ENCODE measurements around the gene EPHA5.

Gene EPHA5

DNA sequence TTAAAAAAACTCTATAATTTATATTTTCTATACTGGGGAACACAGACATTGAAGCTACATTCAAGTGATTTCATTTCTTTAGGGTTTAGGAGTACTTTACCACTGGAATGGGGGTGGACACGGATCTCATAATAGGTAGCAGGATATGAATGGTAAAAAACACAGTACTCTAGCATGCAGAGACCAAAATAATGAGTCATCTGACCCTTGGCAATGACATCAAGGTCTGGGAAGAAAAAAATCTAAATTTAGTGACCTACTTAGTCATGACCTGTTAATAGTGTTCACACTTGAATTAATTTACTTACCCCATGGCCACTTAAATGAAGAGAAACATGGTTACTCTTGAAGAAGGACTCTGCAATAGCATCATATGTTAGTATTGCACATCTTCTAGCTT is 187.9 kb downstream of the EPHA5 start:
- TF ChIP-seq CTCF (conservative IDR thresholded peaks at IDR 0.05; ENCODE audit: control insufficient read depth, insufficient read depth, low read depth, low read length), result no peak
- peak; percentile 30 for DNase-seq (ENCODE audit: low read depth)
- H3K4me3 ChIP-seq (ENCODE audit: control insufficient read depth, low read depth, low read length), result no peak overlapping the region

DNA sequence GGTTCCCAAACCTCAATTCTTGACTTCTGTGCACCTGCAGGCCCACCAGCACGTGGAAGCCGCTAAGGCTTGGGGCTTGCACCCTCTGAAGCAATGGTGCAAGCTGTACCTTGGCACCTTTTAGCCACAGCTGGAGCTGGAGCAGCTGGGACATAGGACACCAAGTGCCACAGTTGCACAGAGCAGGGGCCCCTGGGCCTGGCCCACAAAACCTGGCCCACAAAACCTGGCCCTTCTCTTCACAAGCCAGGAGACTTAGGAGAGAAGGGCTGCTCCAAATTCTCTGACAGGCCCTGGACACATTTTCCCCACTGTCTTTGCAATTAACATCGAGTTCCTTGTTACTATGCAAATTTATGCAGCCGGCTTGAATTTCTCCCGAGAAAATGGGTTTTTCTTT is 197.8 kb downstream of the EPHA5 start:
- no peak overlapping the region for H3K4me3 ChIP-seq (ENCODE audit: control insufficient read depth, low read depth, low read length)
- DNase-seq (ENCODE audit: low read depth), result no peak
- no peak for TF ChIP-seq CTCF (conservative IDR thresholded peaks at IDR 0.05; ENCODE audit: control insufficient read depth, insufficient read depth, low read depth, low read length)

GRCh38 chr4:65467068-65467680 is 203.1 kb downstream of the EPHA5 start:
- no peak for DNase-seq (ENCODE audit: low read depth)
- no peak for TF ChIP-seq CTCF (conservative IDR thresholded peaks at IDR 0.05; ENCODE audit: control insufficient read depth, insufficient read depth, low read depth, low read length)
- no peak overlapping the region for H3K4me3 ChIP-seq (ENCODE audit: control insufficient read depth, low read depth, low read length)

- DNase-seq (ENCODE audit: low read depth), result no peak
- no peak overlapping the region for H3K4me3 ChIP-seq (ENCODE audit: control insufficient read depth, low read depth, low read length)
- TF ChIP-seq CTCF (conservative IDR thresholded peaks at IDR 0.05; ENCODE audit: control insufficient read depth, insufficient read depth, low read depth, low read length), result no peak
These were observed 208.5 kb downstream of the EPHA5 start for GRCh38 chr4:65461781-65462180.

- no peak for DNase-seq (ENCODE audit: low read depth)
- no peak overlapping the region for H3K4me3 ChIP-seq (ENCODE audit: control insufficient read depth, low read depth, low read length)
- TF ChIP-seq CTCF (conservative IDR thresholded peaks at IDR 0.05; ENCODE audit: control insufficient read depth, insufficient read depth, low read depth, low read length), result no peak
These were observed 213.3 kb downstream of the EPHA5 start for GRCh38 chr4:65457011-65457410.

GRCh38 chr4:65456579-65456978 is 213.7 kb downstream of the EPHA5 start:
- no peak overlapping the region for H3K4me3 ChIP-seq (ENCODE audit: control insufficient read depth, low read depth, low read length)
- no peak for DNase-seq (ENCODE audit: low read depth)
- TF ChIP-seq CTCF (conservative IDR thresholded peaks at IDR 0.05; ENCODE audit: control insufficient read depth, insufficient read depth, low read depth, low read length), result no peak

DNA sequence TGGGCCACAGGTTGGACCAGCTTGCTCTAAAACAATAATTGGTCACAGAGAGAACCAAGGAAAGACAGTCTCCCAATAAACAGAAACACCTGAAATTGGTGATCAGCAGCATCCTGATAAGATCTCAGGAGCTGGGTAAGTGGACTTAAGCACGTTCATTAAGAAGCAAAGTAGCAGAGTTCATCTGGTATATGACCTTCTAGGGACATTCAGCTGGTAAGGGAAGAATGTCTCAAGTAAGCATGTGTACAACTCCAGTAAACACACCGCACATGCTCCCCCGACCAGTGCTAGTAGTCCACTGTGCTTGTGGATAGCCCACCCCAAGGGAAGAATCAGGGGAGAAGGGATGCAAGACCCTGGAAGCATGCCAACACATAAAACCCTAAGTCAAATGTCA is 216.9 kb downstream of the EPHA5 start:
- DNase-seq (ENCODE audit: low read depth), result no peak
- TF ChIP-seq CTCF (conservative IDR thresholded peaks at IDR 0.05; ENCODE audit: control insufficient read depth, insufficient read depth, low read depth, low read length), result no peak
- no peak overlapping the region for H3K4me3 ChIP-seq (ENCODE audit: control insufficient read depth, low read depth, low read length)

Data from fibroblast of mammary gland (primary cell).